A549 (cell line): ENCODE data around the gene CEP112. TPM values are rescaled to one million over a fixed set of nuclear protein-coding genes. Genes with fewer than 3 reads are reported as not detected.

ENCODE experiments used
- ATAC-seq, 2 experiments: fragments of 200-7000 bp in 1 of 2; fragments of >200 bp in 1 of 2; cut with Nextera tagmentation in 1 of 2; cut with Tn5 transposase in 1 of 2; 3 replicates each; pipeline versions ENCODE4 v1.8.0 to v1.9.1; 2018 to 2020; ENCODE audit warnings: mild to moderate bottlenecking in 1 of 2, moderate library complexity in 1 of 2
- CTCF ChIA-PET: fragments of 300-600 bp; sonication (Branson Sonifier 250); formaldehyde crosslinking; extraction: SDS; loops from one replicate; lab custom pipeline; 2021; ENCODE audit warnings: antibody characterized with exemption, inconsistent platforms; lab: Yijun Ruan, JAX
- POLR2A ChIA-PET: fragments of 350-600 bp; formaldehyde crosslinking; extraction: SDS; loops from one replicate; lab custom pipeline; 2021; ENCODE audit warnings: antibody characterized with exemption, inconsistent platforms; lab: Yijun Ruan, JAX
- DNase-seq, 2 experiments: peaks; one replicate each; pipeline versions ENCODE4 v3.0.0 to v3.0.0-alpha.2; 2011 to 2016; ENCODE audit warnings: low read depth in 1 of 2, low spot score in 1 of 2
- FAIRE-seq: peaks from 2 replicates; lab custom pipeline; 2011; peaks lifted over from hg19 to GRCh38; lab: Jason Lieb, UNC
- H3K27ac ChIP-seq, 2 experiments: fragments of >200 bp; sonication (Bioruptor Twin); formaldehyde crosslinking; 3 replicates each; pipeline ENCODE4 v1.5.1; 2016 to 2017
- H3K4me1 ChIP-seq: fragments of >200 bp; sonication (Bioruptor Twin); formaldehyde crosslinking; 3 replicates; pipeline ENCODE4 v1.6.1; 2016
- H3K4me2 ChIP-seq: fragments of >200 bp; sonication (Bioruptor Twin); formaldehyde crosslinking; 3 replicates; pipeline ENCODE4 v1.6.1; 2016
- H3K4me3 ChIP-seq: fragments of >200 bp; sonication (Bioruptor Twin); formaldehyde crosslinking; 3 replicates; pipeline ENCODE4 v1.5.1; 2016
- H3K9me3 ChIP-seq: fragments of >200 bp; sonication (Bioruptor Twin); formaldehyde crosslinking; 3 replicates; pipeline ENCODE4 v1.6.1; 2016
- BHLHE40 ChIP-seq: IDR thresholded peaks from 2 replicates; pipeline ENCODE4 v1.6.1; 2012; ENCODE audit warnings: low read depth, low read length, inconsistent platforms
- CEBPB ChIP-seq, 2 experiments: fragments of >200 bp in 1 of 2; sonication (Bioruptor Twin) in 1 of 2; formaldehyde crosslinking in 1 of 2; IDR thresholded peaks; 2 replicates each; pipeline ENCODE4 v1.6.1; 2012 to 2016
- CHD2 ChIP-seq: fragments of 150-350 bp; IDR thresholded peaks from 2 replicates; pipeline ENCODE4 v1.6.1; 2014; ENCODE audit warnings: low read length; ENCODE audit not compliant: partially characterized antibody
- CHD4 ChIP-seq: fragments of 200-600 bp; sonication (generic); IDR thresholded peaks from 2 replicates; pipeline ENCODE4 v1.6.1; 2016; ENCODE audit warnings: antibody characterized with exemption, mild to moderate bottlenecking, borderline replicate concordance
- EHF ChIP-seq: fragments of 250-450 bp; sonication (Bioruptor Pico); IDR thresholded peaks from 2 replicates; pipeline ENCODE4 v1.5.0; 2020; ENCODE audit warnings: mild to moderate bottlenecking
- EP300 ChIP-seq, 2 experiments: fragments of >200 bp; sonication (Bioruptor Twin); formaldehyde crosslinking; IDR thresholded peaks; 2 replicates in 1 of 2; 3 replicates in 1 of 2; pipeline ENCODE4 v1.6.1; 2016 to 2017
- ESRRA ChIP-seq: fragments of 150-350 bp; IDR thresholded peaks from 2 replicates; pipeline ENCODE4 v1.6.1; 2014; ENCODE audit warnings: mild to moderate bottlenecking, low read length, borderline replicate concordance
- FOSB ChIP-seq: fragments of 250-450 bp; sonication (Bioruptor Pico); IDR thresholded peaks from 2 replicates; pipeline ENCODE4 v1.5.0; 2020; ENCODE audit warnings: mild to moderate bottlenecking, moderate library complexity
- GATA3 ChIP-seq: IDR thresholded peaks from 2 replicates; pipeline ENCODE4 v1.6.1; 2012; ENCODE audit warnings: borderline replicate concordance
- HOXA7 ChIP-seq: fragments of 250-450 bp; sonication (Bioruptor Pico); IDR thresholded peaks from 2 replicates; pipeline ENCODE4 v1.5.0; 2020; ENCODE audit warnings: mild to moderate bottlenecking, moderate library complexity
- HOXB13 ChIP-seq: fragments of 250-450 bp; sonication (Bioruptor Pico); IDR thresholded peaks from 2 replicates; pipeline ENCODE4 v1.5.0; 2020; ENCODE audit warnings: low read depth, mild to moderate bottlenecking, moderate library complexity
- JUN ChIP-seq, 2 experiments: fragments of >200 bp; sonication (Bioruptor Twin); formaldehyde crosslinking; IDR thresholded peaks; 2 replicates in 1 of 2; 3 replicates in 1 of 2; pipeline ENCODE4 v1.6.1; 2016 to 2017
- JUNB ChIP-seq: fragments of >200 bp; sonication (Bioruptor Twin); formaldehyde crosslinking; IDR thresholded peaks from 2 replicates; pipeline ENCODE4 v1.6.1; 2016
- KDM1A ChIP-seq: fragments of 200-600 bp; sonication (generic); IDR thresholded peaks from 2 replicates; pipeline ENCODE4 v1.6.1; 2016; ENCODE audit warnings: low read depth, mild to moderate bottlenecking
- MAFK ChIP-seq: fragments of 450-650 bp; IDR thresholded peaks from 2 replicates; pipeline ENCODE4 v1.6.1; 2014; ENCODE audit not compliant: partially characterized antibody
- MAZ ChIP-seq: fragments of 150-350 bp; IDR thresholded peaks from 2 replicates; pipeline ENCODE4 v1.6.1; 2014; ENCODE audit warnings: antibody characterized with exemption, low read depth, low read length, borderline replicate concordance
- MYC ChIP-seq: IDR thresholded peaks from 2 replicates; pipeline ENCODE4 v1.6.1; 2012; ENCODE audit warnings: mild to moderate bottlenecking, inconsistent platforms, low read length, improper control_type of control experiment, borderline replicate concordance
- RAD21 ChIP-seq, 2 experiments: fragments of >200 bp in 1 of 2; sonication (Bioruptor Twin) in 1 of 2; formaldehyde crosslinking in 1 of 2; IDR thresholded peaks in 1 of 2; conservative IDR thresholded peaks in 1 of 2; 2 replicates in 1 of 2; 3 replicates in 1 of 2; pipeline ENCODE4 v1.6.1; 2012 to 2018; ENCODE audit warnings: inconsistent platforms in 1 of 2
- RARB ChIP-seq: fragments of 250-450 bp; sonication (Bioruptor Pico); IDR thresholded peaks from 2 replicates; pipeline ENCODE4 v1.8.0; 2021; ENCODE audit warnings: mild to moderate bottlenecking, moderate library complexity
- SMC3 ChIP-seq: fragments of >200 bp; sonication (Bioruptor Twin); formaldehyde crosslinking; IDR thresholded peaks from 3 replicates; pipeline ENCODE4 v1.6.1; 2018; ENCODE audit warnings: inconsistent platforms
- SREBF2 ChIP-seq: fragments of 450-650 bp; IDR thresholded peaks from 2 replicates; pipeline ENCODE4 v1.6.1; 2014; ENCODE audit warnings: mild to moderate bottlenecking, moderate library complexity
- TP53 ChIP-seq: fragments of 250-450 bp; sonication (Bioruptor Pico); IDR thresholded peaks from 2 replicates; pipeline ENCODE4 v1.5.0; 2021; ENCODE audit warnings: mild to moderate bottlenecking, moderate library complexity
- ZC3H11A ChIP-seq: fragments of 450-650 bp; IDR thresholded peaks from 2 replicates; pipeline ENCODE4 v1.6.1; 2014; ENCODE audit warnings: antibody characterized with exemption, mild to moderate bottlenecking
- WGBS: methylation state at CpG from one replicate; pipeline ENCODE4 v1.1.6; 2017; ENCODE audit errors: missing lambda C conversion rate; 5-methylcytosine and 5-hydroxymethylcytosine counted together
- polyA plus RNA-seq, 4 experiments: library from polyadenylated mRNA; depleted of rRNA in 3 of 4; stranded (reverse); fragments of >200 nt; fragmentation: RNase III in 1 of 4; extraction: RNeasy Plus Mini Kit Qiagen cat#74134 plus additional on column Dnase treatment in 1 of 4; gene quantifications; 2 replicates in 3 of 4; 3 replicates in 1 of 4; pipeline ENCODE4 v1.2.3, GENCODE V29; 2011 to 2017
- TF ChIP-seq, protein P1 (sequence below): fragments of >200 bp; sonication (Bioruptor Twin); formaldehyde crosslinking; IDR thresholded peaks from 3 replicates; pipeline ENCODE4 v1.5.1; 2016
- TF ChIP-seq, protein P2 (sequence below): fragments of 250-450 bp; sonication (Bioruptor Pico); IDR thresholded peaks from 2 replicates; pipeline ENCODE4 v1.5.0; 2021; ENCODE audit warnings: mild to moderate bottlenecking, moderate library complexity, borderline replicate concordance
- TF ChIP-seq, protein P3 (sequence below): IDR thresholded peaks from 2 replicates; pipeline ENCODE4 v1.6.1; 2012; ENCODE audit warnings: low read depth, borderline replicate concordance
- TF ChIP-seq, protein P4 (sequence below): fragments of >200 bp; sonication (Bioruptor Twin); formaldehyde crosslinking; IDR thresholded peaks from 2 replicates; pipeline ENCODE4 v1.6.1; 2016
- TF ChIP-seq, protein P5 (sequence below): fragments of >200 bp; sonication (Bioruptor Twin); formaldehyde crosslinking; IDR thresholded peaks from 3 replicates; pipeline ENCODE4 v1.6.1; 2016
- TF ChIP-seq, protein P6 (sequence below): fragments of 450-650 bp; IDR thresholded peaks from 2 replicates; pipeline ENCODE4 v1.6.1; 2014; ENCODE audit warnings: antibody characterized with exemption

Gene CEP112
- polyA plus RNA-seq, 2 of the 4 experiments (the other 2 are of a cell fraction) = 9.6 to 15.2 TPM

DNA sequence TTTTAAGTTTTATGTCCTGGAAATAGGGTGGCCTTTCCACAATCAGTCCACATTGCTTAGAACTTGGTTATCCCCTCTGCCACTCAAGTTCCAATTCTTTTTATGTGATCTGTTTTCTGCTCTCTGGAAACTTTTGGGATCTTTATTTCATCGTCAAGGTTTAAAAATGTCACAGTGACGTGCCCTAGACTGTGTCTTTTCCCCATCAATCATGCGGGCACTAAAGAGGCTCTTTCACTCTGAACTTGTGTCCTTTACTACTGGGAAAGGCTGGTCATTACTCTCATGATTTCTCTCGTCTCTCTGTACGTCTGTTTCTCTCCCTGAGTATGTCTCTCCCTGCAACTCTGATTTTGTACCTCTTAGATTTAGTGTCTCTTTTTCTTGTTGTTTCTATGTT lies 440.7 kb downstream of the CEP112 start:
- FAIRE-seq (no peak), ATAC-seq (peak in 1 of 2 experiments; percentile 26; a peak in 3 of 6 replicates), DNase-seq (no peak)
- no peaks in the 10 kb centered on the region for H3K9me3 ChIP-seq
- H3K4me3 ChIP-seq = no peak overlapping the region
- TF ChIP-seq JUN (IDR thresholded peaks at IDR 0.05) (no peak), MAFK (no peak), RAD21 (conservative IDR thresholded peaks at IDR 0.05 in 1 of 2, IDR thresholded peaks at IDR 0.05 in 1 of 2) (no peak), HOXB13 (CRISPR knock-in tag) (no peak), SREBF2 (no peak), MYC (no peak), EP300 (IDR thresholded peaks at IDR 0.05) (no peak), MAZ (no peak), CHD2 (no peak), ESRRA (no peak), CHD4 (no peak), FOSB (CRISPR knock-in tag) (no peak), HOXA7 (CRISPR knock-in tag) (no peak), ZC3H11A (no peak), TP53 (CRISPR knock-in tag) (no peak), BHLHE40 (no peak)
- TF ChIP-seq, protein P1, sequence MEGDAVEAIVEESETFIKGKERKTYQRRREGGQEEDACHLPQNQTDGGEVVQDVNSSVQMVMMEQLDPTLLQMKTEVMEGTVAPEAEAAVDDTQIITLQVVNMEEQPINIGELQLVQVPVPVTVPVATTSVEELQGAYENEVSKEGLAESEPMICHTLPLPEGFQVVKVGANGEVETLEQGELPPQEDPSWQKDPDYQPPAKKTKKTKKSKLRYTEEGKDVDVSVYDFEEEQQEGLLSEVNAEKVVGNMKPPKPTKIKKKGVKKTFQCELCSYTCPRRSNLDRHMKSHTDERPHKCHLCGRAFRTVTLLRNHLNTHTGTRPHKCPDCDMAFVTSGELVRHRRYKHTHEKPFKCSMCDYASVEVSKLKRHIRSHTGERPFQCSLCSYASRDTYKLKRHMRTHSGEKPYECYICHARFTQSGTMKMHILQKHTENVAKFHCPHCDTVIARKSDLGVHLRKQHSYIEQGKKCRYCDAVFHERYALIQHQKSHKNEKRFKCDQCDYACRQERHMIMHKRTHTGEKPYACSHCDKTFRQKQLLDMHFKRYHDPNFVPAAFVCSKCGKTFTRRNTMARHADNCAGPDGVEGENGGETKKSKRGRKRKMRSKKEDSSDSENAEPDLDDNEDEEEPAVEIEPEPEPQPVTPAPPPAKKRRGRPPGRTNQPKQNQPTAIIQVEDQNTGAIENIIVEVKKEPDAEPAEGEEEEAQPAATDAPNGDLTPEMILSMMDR = no peak
- TF ChIP-seq, protein P2, sequence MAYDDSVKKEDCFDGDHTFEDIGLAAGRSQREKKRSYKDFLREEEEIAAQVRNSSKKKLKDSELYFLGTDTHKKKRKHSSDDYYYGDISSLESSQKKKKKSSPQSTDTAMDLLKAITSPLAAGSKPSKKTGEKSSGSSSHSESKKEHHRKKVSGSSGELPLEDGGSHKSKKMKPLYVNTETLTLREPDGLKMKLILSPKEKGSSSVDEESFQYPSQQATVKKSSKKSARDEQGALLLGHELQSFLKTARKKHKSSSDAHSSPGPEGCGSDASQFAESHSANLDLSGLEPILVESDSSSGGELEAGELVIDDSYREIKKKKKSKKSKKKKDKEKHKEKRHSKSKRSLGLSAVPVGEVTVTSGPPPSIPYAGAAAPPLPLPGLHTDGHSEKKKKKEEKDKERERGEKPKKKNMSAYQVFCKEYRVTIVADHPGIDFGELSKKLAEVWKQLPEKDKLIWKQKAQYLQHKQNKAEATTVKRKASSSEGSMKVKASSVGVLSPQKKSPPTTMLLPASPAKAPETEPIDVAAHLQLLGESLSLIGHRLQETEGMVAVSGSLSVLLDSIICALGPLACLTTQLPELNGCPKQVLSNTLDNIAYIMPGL (CRISPR knock-in tag) = no peak
- TF ChIP-seq, protein P3, sequence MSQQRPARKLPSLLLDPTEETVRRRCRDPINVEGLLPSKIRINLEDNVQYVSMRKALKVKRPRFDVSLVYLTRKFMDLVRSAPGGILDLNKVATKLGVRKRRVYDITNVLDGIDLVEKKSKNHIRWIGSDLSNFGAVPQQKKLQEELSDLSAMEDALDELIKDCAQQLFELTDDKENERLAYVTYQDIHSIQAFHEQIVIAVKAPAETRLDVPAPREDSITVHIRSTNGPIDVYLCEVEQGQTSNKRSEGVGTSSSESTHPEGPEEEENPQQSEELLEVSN = no peak
- ChIA-PET POLR2A (interaction anchor here (1.1 kb wide), 1 partner anchor 33 kb away, joined by 3 read pairs; no protein-coding TSS in a partner anchor), CTCF (interaction anchor here (1.1 kb wide), 1 partner anchor 43 kb away, joined by 3 read pairs; no protein-coding TSS in a partner anchor)
- H3K4me2 ChIP-seq = peak overlapping the region; percentile 57
- 80% methylated on average over 5 of the region's 5 CpGs for WGBS
- H3K27ac ChIP-seq = peak overlapping the region; percentile 10 to 71; a peak in 5 of 6 replicates
- H3K4me1 ChIP-seq = peaks cover 22% of the 10 kb centered on the region

DNA sequence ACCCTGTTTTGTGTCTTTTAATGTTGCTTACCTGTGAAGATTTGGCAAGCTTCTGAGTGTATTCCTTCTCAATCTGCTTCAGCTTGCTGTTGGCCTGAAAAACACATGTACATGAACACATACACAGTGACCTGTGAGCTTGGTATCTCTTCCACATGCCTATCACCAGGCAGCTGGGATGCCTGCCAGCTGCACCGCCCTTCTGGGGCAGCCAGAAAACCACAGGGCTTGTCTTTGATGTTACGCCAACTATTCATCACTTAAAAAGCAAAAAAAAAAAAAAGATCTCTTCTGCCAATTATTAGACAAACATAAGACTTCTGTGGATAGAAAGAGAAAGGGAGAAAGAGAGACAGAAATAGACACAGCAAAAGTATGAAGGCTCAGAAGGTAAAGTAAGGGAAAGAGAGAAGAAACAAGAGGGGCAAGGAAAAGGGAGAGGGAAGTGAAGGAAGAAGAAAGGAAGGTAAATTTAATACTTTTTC lies 441.3 kb downstream of the CEP112 start:
- Histone ChIP-seq H3K4me1 (peaks cover 22% of the 10 kb centered on the region), H3K9me3 (no peaks in the 10 kb centered on the region), H3K4me3 (no peak overlapping the region), H3K4me2 (peak overlapping the region; percentile 57), H3K27ac (peak overlapping the region; percentile 12 to 71; a peak in 5 of 6 replicates)
- WGBS = 5% methylated on average over 2 of the region's 2 CpGs
- POLR2A ChIA-PET = interaction anchor here (0.6 to 1.1 kb wide), 2 partner anchors 33 to 460 kb away, joined by 3 to 4 read pairs; no protein-coding TSS in a partner anchor
- TF ChIP-seq, protein P2 (CRISPR knock-in tag) = no peak
- TF ChIP-seq KDM1A (no peak), CEBPB (IDR thresholded peaks at IDR 0.05) (peak in 1 of 2 experiments; percentile 38; a peak in 1 of 4 replicates), GATA3 (peak; percentile 86), JUN (IDR thresholded peaks at IDR 0.05) (peak; percentile 84 to 85), RAD21 (conservative IDR thresholded peaks at IDR 0.05 in 1 of 2, IDR thresholded peaks at IDR 0.05 in 1 of 2) (peak in 1 of 2 experiments; percentile 53; a peak in 4 of 5 replicates), RARB (CRISPR knock-in tag) (no peak), SMC3 (peak; percentile 52; the same call in 2 of the 3 replicates), EP300 (IDR thresholded peaks at IDR 0.05) (peak; percentile 71 to 74; a peak in 3 of 5 replicates), EHF (CRISPR knock-in tag) (no peak), JUNB (peak; percentile 86)
- TF ChIP-seq, protein P4, sequence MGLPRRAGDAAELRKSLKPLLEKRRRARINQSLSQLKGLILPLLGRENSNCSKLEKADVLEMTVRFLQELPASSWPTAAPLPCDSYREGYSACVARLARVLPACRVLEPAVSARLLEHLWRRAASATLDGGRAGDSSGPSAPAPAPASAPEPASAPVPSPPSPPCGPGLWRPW = no peak
- TF ChIP-seq, protein P5, sequence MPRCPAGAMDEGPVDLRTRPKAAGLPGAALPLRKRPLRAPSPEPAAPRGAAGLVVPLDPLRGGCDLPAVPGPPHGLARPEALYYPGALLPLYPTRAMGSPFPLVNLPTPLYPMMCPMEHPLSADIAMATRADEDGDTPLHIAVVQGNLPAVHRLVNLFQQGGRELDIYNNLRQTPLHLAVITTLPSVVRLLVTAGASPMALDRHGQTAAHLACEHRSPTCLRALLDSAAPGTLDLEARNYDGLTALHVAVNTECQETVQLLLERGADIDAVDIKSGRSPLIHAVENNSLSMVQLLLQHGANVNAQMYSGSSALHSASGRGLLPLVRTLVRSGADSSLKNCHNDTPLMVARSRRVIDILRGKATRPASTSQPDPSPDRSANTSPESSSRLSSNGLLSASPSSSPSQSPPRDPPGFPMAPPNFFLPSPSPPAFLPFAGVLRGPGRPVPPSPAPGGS = peak; percentile 89; the same call in 1 of the 3 replicates
- TF ChIP-seq, protein P6, sequence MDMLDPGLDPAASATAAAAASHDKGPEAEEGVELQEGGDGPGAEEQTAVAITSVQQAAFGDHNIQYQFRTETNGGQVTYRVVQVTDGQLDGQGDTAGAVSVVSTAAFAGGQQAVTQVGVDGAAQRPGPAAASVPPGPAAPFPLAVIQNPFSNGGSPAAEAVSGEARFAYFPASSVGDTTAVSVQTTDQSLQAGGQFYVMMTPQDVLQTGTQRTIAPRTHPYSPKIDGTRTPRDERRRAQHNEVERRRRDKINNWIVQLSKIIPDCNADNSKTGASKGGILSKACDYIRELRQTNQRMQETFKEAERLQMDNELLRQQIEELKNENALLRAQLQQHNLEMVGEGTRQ = no peak
- FAIRE-seq = peak; percentile 99
- CTCF ChIA-PET = interaction anchor here (1.1 kb wide), 1 partner anchor 44 kb away, joined by 3 read pairs; no protein-coding TSS in a partner anchor
- ATAC-seq = peak; percentile 94 to 97
- DNase-seq = peak; percentile 67 to 91
